Measurements from ENCODE around the gene SERPINA6.
"Not testable (repeated sequence)": the region's sequence is repeated elsewhere in the genome, so short reads cannot be mapped to it uniquely, and the experiment has no call there.

The SERPINA6 gene

GRCh38 chr14:94364037-94364436, 40.9 kb upstream of the SERPINA6 start:
- no peak overlapping the region for H3K27ac ChIP-seq (ENCODE audit: low read length)
- H3K27me3 ChIP-seq (ENCODE audit: control insufficient read depth, insufficient read depth, low read length) = no peaks in the 10 kb centered on the region
- H3K4me1 ChIP-seq (ENCODE audit: control insufficient read depth, low read depth, low read length) = no peaks in the 10 kb centered on the region
- H3K9me3 ChIP-seq (ENCODE audit: control insufficient read depth, low read depth, low read length) = no peaks in the 10 kb centered on the region
- no peak overlapping the region for H3K4me3 ChIP-seq (ENCODE audit: low read length)
- H3K9ac ChIP-seq (ENCODE audit: low read length) = no peak overlapping the region
- H3K36me3 ChIP-seq (ENCODE audit: control insufficient read depth, low read depth, low read length) = no peaks in the 10 kb centered on the region

GRCh38 chr14:94363151-94363624, 40.1 kb upstream of the SERPINA6 start:
- H3K4me3 ChIP-seq (ENCODE audit: low read length) = no peak overlapping the region
- no peaks in the 10 kb centered on the region for H3K9me3 ChIP-seq (ENCODE audit: control insufficient read depth, low read depth, low read length)
- H3K4me1 ChIP-seq (ENCODE audit: control insufficient read depth, low read depth, low read length) = no peaks in the 10 kb centered on the region
- H3K36me3 ChIP-seq (ENCODE audit: control insufficient read depth, low read depth, low read length) = no peaks in the 10 kb centered on the region
- no peak overlapping the region for H3K27ac ChIP-seq (ENCODE audit: low read length)
- no peaks in the 10 kb centered on the region for H3K27me3 ChIP-seq (ENCODE audit: control insufficient read depth, insufficient read depth, low read length)
- H3K9ac ChIP-seq (ENCODE audit: low read length) = no peak overlapping the region

GRCh38 chr14:94362614-94363133, 39.5 kb upstream of the SERPINA6 start:
- Histone ChIP-seq H3K27ac (ENCODE audit: low read length) (no peak overlapping the region), H3K4me3 (ENCODE audit: low read length) (no peak overlapping the region), H3K9ac (ENCODE audit: low read length) (no peak overlapping the region), H3K4me1 (ENCODE audit: control insufficient read depth, low read depth, low read length) (no peaks in the 10 kb centered on the region), H3K27me3 (ENCODE audit: control insufficient read depth, insufficient read depth, low read length) (no peaks in the 10 kb centered on the region), H3K36me3 (ENCODE audit: control insufficient read depth, low read depth, low read length) (no peaks in the 10 kb centered on the region), H3K9me3 (ENCODE audit: control insufficient read depth, low read depth, low read length) (no peaks in the 10 kb centered on the region)

GRCh38 chr14:94361682-94362081, 38.5 kb upstream of the SERPINA6 start:
- H3K27ac ChIP-seq (ENCODE audit: low read length) = no peak overlapping the region
- H3K36me3 ChIP-seq (ENCODE audit: control insufficient read depth, low read depth, low read length) = no peaks in the 10 kb centered on the region

GRCh38 chr14:94360945-94361565, 37.9 kb upstream of the SERPINA6 start:
- H3K36me3 ChIP-seq (ENCODE audit: control insufficient read depth, low read depth, low read length) = no peaks in the 10 kb centered on the region
- no peak overlapping the region for H3K4me3 ChIP-seq (ENCODE audit: low read length)
- peaks cover 4% of the 10 kb centered on the region for H3K4me1 ChIP-seq (ENCODE audit: control insufficient read depth, low read depth, low read length)
- no peak overlapping the region for H3K27ac ChIP-seq (ENCODE audit: low read length)
- H3K9me3 ChIP-seq (ENCODE audit: control insufficient read depth, low read depth, low read length) = no peaks in the 10 kb centered on the region
- H3K9ac ChIP-seq (ENCODE audit: low read length) = no peak overlapping the region
- H3K27me3 ChIP-seq (ENCODE audit: control insufficient read depth, insufficient read depth, low read length) = no peaks in the 10 kb centered on the region

More at GRCh38 chr14:94361682-94362081, 38.5 kb upstream of the SERPINA6 start:
- Histone ChIP-seq H3K4me3 (ENCODE audit: low read length) (no peak overlapping the region), H3K9me3 (ENCODE audit: control insufficient read depth, low read depth, low read length) (no peaks in the 10 kb centered on the region), H3K4me1 (ENCODE audit: control insufficient read depth, low read depth, low read length) (peaks cover 4% of the 10 kb centered on the region), H3K27me3 (ENCODE audit: control insufficient read depth, insufficient read depth, low read length) (no peaks in the 10 kb centered on the region), H3K9ac (ENCODE audit: low read length) (no peak overlapping the region)

GRCh38 chr14:94357166-94357565, 34.0 kb upstream of the SERPINA6 start:
- Histone ChIP-seq H3K27me3 (ENCODE audit: control insufficient read depth, insufficient read depth, low read length) (no peaks in the 10 kb centered on the region), H3K4me1 (ENCODE audit: control insufficient read depth, low read depth, low read length) (peaks cover 4% of the 10 kb centered on the region), H3K9ac (ENCODE audit: low read length) (no peak overlapping the region), H3K9me3 (ENCODE audit: control insufficient read depth, low read depth, low read length) (no peaks in the 10 kb centered on the region), H3K36me3 (ENCODE audit: control insufficient read depth, low read depth, low read length) (no peaks in the 10 kb centered on the region), H3K27ac (ENCODE audit: low read length) (no peak overlapping the region), H3K4me3 (ENCODE audit: low read length) (no peak overlapping the region)

- Histone ChIP-seq H3K9me3 (ENCODE audit: control insufficient read depth, low read depth, low read length) (no peaks in the 10 kb centered on the region), H3K27ac (ENCODE audit: low read length) (no peak overlapping the region), H3K9ac (ENCODE audit: low read length) (no peak overlapping the region), H3K36me3 (ENCODE audit: control insufficient read depth, low read depth, low read length) (no peaks in the 10 kb centered on the region), H3K4me3 (ENCODE audit: low read length) (no peak overlapping the region), H3K27me3 (ENCODE audit: control insufficient read depth, insufficient read depth, low read length) (no peaks in the 10 kb centered on the region), H3K4me1 (ENCODE audit: control insufficient read depth, low read depth, low read length) (peaks cover 4% of the 10 kb centered on the region)
These were observed 33.4 kb upstream of the SERPINA6 start for GRCh38 chr14:94356379-94357056.

GRCh38 chr14:94355191-94355794, 32.2 kb upstream of the SERPINA6 start:
- Histone ChIP-seq H3K9me3 (ENCODE audit: control insufficient read depth, low read depth, low read length) (no peaks in the 10 kb centered on the region), H3K27ac (ENCODE audit: low read length) (no peak overlapping the region), H3K4me1 (ENCODE audit: control insufficient read depth, low read depth, low read length) (peaks cover 4% of the 10 kb centered on the region), H3K9ac (ENCODE audit: low read length) (no peak overlapping the region), H3K36me3 (ENCODE audit: control insufficient read depth, low read depth, low read length) (no peaks in the 10 kb centered on the region), H3K4me3 (ENCODE audit: low read length) (no peak overlapping the region), H3K27me3 (ENCODE audit: control insufficient read depth, insufficient read depth, low read length) (no peaks in the 10 kb centered on the region)

GRCh38 chr14:94354638-94355185, 31.6 kb upstream of the SERPINA6 start:
- H3K4me3 ChIP-seq (ENCODE audit: low read length) = no peak overlapping the region
- H3K9ac ChIP-seq (ENCODE audit: low read length) = no peak overlapping the region
- no peak overlapping the region for H3K27ac ChIP-seq (ENCODE audit: low read length)
- H3K36me3 ChIP-seq (ENCODE audit: control insufficient read depth, low read depth, low read length) = no peaks in the 10 kb centered on the region
- H3K27me3 ChIP-seq (ENCODE audit: control insufficient read depth, insufficient read depth, low read length) = no peaks in the 10 kb centered on the region
- peaks cover 4% of the 10 kb centered on the region for H3K4me1 ChIP-seq (ENCODE audit: control insufficient read depth, low read depth, low read length)
- H3K9me3 ChIP-seq (ENCODE audit: control insufficient read depth, low read depth, low read length) = no peaks in the 10 kb centered on the region

- H3K9ac ChIP-seq (ENCODE audit: low read length); H3K27me3 ChIP-seq (ENCODE audit: control insufficient read depth, insufficient read depth, low read length); H3K9me3 ChIP-seq (ENCODE audit: control insufficient read depth, low read depth, low read length); H3K4me3 ChIP-seq (ENCODE audit: low read length); H3K4me1 ChIP-seq (ENCODE audit: control insufficient read depth, low read depth, low read length); H3K27ac ChIP-seq (ENCODE audit: low read length); H3K36me3 ChIP-seq (ENCODE audit: control insufficient read depth, low read depth, low read length): not testable (repeated sequence)
These were observed 31.1 kb upstream of the SERPINA6 start for GRCh38 chr14:94354190-94354589.

- H3K4me1 ChIP-seq (ENCODE audit: control insufficient read depth, low read depth, low read length) = no peaks in the 10 kb centered on the region
- H3K9ac ChIP-seq (ENCODE audit: low read length) = no peak overlapping the region
- H3K9me3 ChIP-seq (ENCODE audit: control insufficient read depth, low read depth, low read length) = no peaks in the 10 kb centered on the region
- no peaks in the 10 kb centered on the region for H3K36me3 ChIP-seq (ENCODE audit: control insufficient read depth, low read depth, low read length)
- H3K4me3 ChIP-seq (ENCODE audit: low read length) = no peak overlapping the region
- H3K27me3 ChIP-seq (ENCODE audit: control insufficient read depth, insufficient read depth, low read length) = no peaks in the 10 kb centered on the region
- no peak overlapping the region for H3K27ac ChIP-seq (ENCODE audit: low read length)
These were observed 26.1 kb upstream of the SERPINA6 start for GRCh38 chr14:94349276-94349675.

Data from iPS-18a (cell line).